ENCODE results near the gene OR4S1.

DNA sequence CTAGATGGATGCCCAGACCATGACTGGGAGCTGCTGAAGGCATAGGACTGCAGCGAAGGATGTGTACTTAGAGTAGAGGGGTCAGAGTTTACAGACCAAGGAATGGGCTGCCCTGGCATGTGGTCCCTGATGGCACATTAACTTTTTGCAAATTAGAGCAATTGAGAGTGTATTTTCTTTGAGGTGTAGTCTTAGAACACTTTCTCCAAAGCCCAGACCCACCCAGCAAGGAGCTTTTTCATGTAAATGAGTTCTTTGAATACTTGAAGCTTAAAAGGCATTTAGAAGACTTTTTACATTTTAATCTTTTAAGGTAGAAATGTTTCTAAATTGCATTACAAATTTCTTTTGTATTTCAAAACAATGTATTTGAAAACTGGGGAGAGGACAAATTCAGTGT, 33.4 kb upstream of the OR4S1 start:
- TF ChIP-seq ZNF274 (IDR thresholded peaks at IDR 0.05; ENCODE audit: low read depth, low read length) (no peak), SUZ12 (IDR thresholded peaks at IDR 0.05; ENCODE audit: extremely low read depth, insufficient read depth, insufficient read length) (no peak), YY1 (IDR thresholded peaks at IDR 0.05; ENCODE audit: insufficient read depth, insufficient read length) (no peak)

Measured in NT2/D1 (cell line).